NCI-H1417 treated with DMSO at 0.1 percent for 48 hours (cell line): Measurements from ENCODE around the gene SLC9A9.
"Not testable (repeated sequence)": the region's sequence is repeated elsewhere in the genome, so short reads cannot be mapped to it uniquely, and the experiment has no call there.

Experiments used
- DNase-seq: peaks from one replicate; lab custom pipeline; 2025; lab: John Stamatoyannopoulos, UW

SLC9A9 gene

GRCh38 chr3:143755978-143756377, 92.3 kb downstream of the SLC9A9 start:
- no peak for DNase-seq

GRCh38 chr3:143754090-143754489, 94.2 kb downstream of the SLC9A9 start:
- DNase-seq, result no peak

DNA sequence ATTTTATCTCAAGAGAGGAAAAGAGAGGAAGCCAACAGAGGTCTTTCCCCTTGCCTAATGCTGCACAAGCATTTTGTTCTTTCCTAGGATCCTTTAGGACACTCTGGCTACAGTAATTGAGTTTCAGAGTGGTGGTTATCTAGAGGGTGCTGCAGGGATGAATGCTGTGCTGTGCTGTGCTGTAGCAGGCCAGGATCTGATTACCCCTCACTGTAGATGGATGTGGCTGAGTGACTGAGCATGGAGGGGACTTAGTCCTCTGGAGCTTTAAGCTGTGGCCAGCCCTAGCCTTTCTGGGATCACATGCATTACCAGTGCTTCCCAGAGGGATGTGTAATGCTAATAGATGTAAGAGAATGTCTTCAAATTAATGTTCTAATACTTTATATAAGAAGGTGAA, 94.8 kb downstream of the SLC9A9 start:
- no peak for DNase-seq

GRCh38 chr3:143753006-143753405, 95.3 kb downstream of the SLC9A9 start:
- no peak for DNase-seq

DNA sequence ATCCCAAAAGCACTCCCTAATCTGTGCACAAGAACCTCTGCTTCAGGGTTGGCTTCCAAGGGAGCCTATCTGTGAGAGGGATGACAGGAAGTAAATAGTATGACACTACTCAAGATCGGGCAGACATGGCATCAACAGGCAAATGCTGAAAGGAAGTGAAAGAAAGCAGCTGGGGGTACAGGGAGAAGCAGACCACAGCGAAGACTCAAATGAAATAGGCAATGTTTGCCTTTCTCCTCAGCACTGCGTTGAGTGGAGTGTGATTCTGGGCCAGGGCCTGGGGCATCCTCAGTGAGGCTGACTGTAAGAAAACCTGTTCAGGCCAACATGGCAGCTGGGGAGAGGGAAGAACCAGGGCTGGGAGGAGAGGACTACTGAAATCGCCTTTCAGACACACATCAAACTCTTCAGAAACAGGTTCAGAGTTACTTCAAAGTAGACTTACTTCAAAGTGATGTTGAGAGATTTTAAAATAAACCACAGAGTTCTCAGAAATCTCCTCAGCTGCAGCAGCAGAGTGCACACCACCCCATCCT, 96.6 kb downstream of the SLC9A9 start:
- no peak for DNase-seq

GRCh38 chr3:143750841-143751240, 97.4 kb downstream of the SLC9A9 start:
- DNase-seq, result no peak

- no peak for DNase-seq
Measured at GRCh38 chr3:143749926-143750325, 98.3 kb downstream of the SLC9A9 start.

- no peak for DNase-seq
Measured at GRCh38 chr3:143737065-143737464, 111.2 kb downstream of the SLC9A9 start.

GRCh38 chr3:143736205-143736997, 111.9 kb downstream of the SLC9A9 start:
- DNase-seq, result no peak

DNA sequence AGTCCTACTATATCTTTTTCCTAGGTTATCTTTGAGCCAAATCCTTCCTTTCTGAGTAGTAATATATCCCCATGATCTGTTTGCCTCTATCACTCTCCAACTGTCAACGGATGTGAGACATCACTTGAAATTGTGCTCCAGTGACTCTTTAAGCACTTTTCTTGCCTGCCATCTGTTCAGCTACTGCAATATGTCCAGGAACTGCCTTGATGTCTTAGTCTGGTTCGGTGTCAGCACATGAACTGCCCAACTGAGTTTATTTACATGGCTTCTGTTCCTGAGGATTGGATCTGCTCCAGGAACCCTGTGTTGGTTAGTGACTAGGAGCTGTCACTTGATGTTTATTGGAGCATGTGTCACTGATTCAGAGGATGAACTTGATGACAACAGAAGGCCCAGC, 116.5 kb downstream of the SLC9A9 start:
- no peak for DNase-seq

DNA sequence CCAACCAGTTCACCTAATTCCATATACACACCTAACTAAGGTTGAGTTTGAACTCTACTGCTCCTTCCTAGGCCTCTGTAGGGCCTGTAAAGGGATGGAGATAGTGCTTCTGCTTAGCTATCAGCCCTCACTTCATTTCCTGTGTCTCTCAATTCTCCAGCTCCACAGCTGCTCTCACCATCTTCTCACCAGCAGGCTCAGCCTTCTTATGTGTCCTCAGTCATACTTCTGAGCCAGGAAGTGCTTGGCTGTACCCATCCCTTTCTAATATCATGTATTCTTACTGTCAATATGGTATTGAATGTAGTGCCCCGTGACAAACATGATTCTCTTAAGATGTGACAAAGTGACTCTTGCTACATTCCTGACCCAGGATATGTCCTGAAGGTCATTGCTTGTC, 116.9 kb downstream of the SLC9A9 start:
- DNase-seq, result no peak

DNA sequence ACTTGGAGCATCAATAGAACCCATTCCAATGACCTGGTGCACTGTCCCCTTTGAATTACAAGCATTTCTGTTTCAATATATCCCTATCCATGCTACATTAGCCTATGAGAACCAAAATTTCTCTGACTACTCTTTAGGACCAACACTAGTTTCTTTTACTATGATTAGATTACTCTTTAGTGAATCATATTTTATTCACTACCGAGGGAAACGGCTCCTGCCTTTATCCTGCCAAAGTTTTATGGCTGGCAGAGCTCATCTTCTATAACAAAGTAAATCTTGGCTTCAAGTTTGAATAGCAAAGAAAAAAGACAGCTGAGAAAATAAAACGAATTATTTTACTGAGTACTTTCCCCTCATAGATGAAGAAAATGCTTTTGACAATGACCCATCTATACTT, 120.9 kb downstream of the SLC9A9 start:
- DNase-seq, result no peak

GRCh38 chr3:143726727-143727126, 121.5 kb downstream of the SLC9A9 start:
- DNase-seq, result no peak

DNA sequence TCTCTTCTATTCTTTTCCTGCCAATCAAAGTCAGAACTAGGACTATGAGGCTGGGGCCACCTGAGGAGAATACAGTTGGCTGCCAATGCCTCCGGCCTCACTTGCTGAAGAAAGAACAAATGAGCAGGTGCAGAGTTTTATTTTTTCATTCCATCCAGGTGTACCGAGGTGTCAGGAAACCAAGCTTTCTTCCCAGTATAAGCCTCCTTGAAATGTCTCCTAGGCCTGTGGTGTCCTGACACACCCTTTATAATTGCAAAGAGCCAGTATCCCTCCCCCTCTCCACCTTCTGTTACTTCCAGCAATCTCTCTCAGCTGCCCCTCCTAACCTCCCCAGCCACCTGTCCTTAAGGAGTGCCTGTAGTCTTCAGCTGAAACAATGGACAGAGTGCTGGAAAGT, 127.9 kb downstream of the SLC9A9 start:
- DNase-seq, result no peak

GRCh38 chr3:143718463-143718862, 129.8 kb downstream of the SLC9A9 start:
- DNase-seq, result no peak

GRCh38 chr3:143716731-143717130, 131.5 kb downstream of the SLC9A9 start:
- DNase-seq, result no peak

DNA sequence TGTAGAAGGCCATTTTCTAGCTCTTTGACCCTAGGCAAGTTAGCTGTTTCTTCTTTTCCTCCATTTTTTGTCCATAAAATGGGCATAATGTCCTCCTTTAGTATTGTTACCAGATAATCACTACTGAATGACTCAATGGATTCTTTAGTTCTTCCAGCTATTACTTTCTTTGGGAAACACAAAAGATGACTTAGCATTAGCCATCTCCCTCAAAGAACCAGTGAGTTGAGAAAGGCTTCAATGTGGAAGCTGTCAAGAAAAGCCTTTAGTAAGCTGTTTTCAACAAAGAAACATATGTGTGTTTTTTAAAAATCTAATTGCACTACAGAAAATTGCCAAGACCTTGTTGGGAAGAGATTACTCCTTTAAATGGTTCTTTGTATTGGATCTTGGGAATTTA, 135.7 kb downstream of the SLC9A9 start:
- DNase-seq, result no peak

DNA sequence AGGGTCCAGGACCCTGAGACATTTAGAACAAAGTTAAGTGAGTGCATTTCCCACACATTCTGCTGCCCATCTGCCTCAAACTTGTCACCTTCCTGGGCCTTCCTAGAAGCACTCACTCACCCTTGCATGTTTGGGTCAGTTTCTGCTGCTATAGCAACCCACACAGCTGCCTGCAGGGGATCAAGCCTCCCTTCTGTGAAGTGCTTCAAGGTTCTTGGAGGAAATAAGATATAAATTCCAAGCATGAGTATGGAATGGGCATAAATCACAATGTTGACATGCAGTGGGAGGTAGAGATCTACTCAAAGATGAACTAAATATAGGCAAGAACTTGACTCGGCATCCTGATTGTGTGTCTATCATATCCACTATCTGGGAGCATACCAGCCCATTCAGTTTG, 140.4 kb downstream of the SLC9A9 start:
- DNase-seq, result no peak

DNA sequence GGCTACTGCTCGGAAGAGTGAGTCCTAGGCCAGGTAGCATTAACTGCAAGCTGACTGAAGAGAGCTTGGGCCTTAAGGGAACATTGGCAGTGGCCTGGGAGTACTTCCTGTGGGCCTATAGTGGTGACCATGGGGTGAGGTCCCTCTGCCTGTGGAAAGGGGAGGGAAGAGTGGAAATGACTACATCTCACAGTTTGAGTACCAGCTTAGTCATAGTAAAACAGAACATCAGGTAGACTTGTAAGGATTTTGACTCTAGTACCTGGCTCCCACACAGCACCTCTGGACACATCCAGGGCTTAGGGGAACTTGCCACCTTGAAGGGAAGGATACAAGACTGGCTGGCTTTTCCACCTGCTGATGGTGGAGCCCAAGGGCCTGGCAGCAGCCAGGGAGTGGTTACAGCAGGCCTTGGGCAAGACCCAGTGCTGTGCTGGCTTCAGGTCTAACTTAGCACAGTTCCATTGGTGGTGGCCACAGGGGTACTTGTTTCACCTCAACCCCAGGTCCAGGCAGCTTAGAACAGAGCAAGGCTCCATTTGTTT, 147.8 kb downstream of the SLC9A9 start:
- no peak for DNase-seq

GRCh38 chr3:143699424-143699823, 148.8 kb downstream of the SLC9A9 start:
- DNase-seq, result no peak

- DNase-seq, result no peak
Measured at GRCh38 chr3:143698682-143699303, 149.5 kb downstream of the SLC9A9 start.

- no peak for DNase-seq
Measured at GRCh38 chr3:143697975-143698374, 150.3 kb downstream of the SLC9A9 start.

GRCh38 chr3:143695333-143695732, 152.9 kb downstream of the SLC9A9 start:
- not testable (repeated sequence) for DNase-seq
